ENCODE data around the gene ITGB1BP1.

DNA sequence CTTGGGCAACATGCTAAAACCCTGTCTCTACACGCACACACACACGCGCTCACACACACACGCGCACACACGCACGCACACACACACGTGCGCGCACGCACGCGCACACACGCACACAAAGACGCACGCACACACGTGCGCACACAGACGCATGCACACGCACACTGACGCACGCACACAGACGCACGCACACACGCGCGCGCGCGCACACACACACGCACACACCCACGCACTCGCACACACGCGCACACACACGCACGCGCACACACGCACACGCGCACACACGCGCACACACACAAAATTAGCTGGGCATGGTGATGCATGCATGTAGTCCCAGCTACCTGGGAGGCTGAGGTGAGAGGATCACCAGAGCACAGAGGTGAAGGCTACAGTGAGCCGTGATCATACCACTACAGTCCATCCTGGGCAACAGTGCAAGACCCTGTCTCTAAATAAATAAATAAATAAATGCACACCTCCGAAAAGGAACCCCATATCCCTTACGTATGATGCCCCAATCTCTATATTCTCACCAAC is 42.9 kb upstream of the ITGB1BP1 start:
- TF ChIP-seq, protein P1, sequence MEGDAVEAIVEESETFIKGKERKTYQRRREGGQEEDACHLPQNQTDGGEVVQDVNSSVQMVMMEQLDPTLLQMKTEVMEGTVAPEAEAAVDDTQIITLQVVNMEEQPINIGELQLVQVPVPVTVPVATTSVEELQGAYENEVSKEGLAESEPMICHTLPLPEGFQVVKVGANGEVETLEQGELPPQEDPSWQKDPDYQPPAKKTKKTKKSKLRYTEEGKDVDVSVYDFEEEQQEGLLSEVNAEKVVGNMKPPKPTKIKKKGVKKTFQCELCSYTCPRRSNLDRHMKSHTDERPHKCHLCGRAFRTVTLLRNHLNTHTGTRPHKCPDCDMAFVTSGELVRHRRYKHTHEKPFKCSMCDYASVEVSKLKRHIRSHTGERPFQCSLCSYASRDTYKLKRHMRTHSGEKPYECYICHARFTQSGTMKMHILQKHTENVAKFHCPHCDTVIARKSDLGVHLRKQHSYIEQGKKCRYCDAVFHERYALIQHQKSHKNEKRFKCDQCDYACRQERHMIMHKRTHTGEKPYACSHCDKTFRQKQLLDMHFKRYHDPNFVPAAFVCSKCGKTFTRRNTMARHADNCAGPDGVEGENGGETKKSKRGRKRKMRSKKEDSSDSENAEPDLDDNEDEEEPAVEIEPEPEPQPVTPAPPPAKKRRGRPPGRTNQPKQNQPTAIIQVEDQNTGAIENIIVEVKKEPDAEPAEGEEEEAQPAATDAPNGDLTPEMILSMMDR (IDR thresholded peaks at IDR 0.05) = no peak
- TF ChIP-seq POLR2A (IDR thresholded peaks at IDR 0.05) (no peak), POLR2AphosphoS5 (IDR thresholded peaks at IDR 0.05; ENCODE audit: insufficient read depth in 1 of 2, low read depth in 1 of 2) (no peak)

Data from vagina (tissue), 2 donors.